A549 (cell line): Measurements from ENCODE around the gene ZIC4. TPM values are rescaled to one million over a fixed set of nuclear protein-coding genes. Genes with fewer than 3 reads are reported as not detected.

Experiments used
- ATAC-seq, 2 experiments: fragments of 200-7000 bp in 1 of 2; fragments of >200 bp in 1 of 2; cut with Nextera tagmentation in 1 of 2; cut with Tn5 transposase in 1 of 2; 3 replicates each; pipeline versions ENCODE4 v1.8.0 to v1.9.1; 2018 to 2020; ENCODE audit warnings: mild to moderate bottlenecking in 1 of 2, moderate library complexity in 1 of 2
- CTCF ChIA-PET: fragments of 300-600 bp; sonication (Branson Sonifier 250); formaldehyde crosslinking; extraction: SDS; loops from one replicate; lab custom pipeline; 2021; ENCODE audit warnings: antibody characterized with exemption, inconsistent platforms; lab: Yijun Ruan, JAX
- POLR2A ChIA-PET: fragments of 350-600 bp; formaldehyde crosslinking; extraction: SDS; loops from one replicate; lab custom pipeline; 2021; ENCODE audit warnings: antibody characterized with exemption, inconsistent platforms; lab: Yijun Ruan, JAX
- DNase-seq, 2 experiments: peaks; one replicate each; pipeline versions ENCODE4 v3.0.0 to v3.0.0-alpha.2; 2011 to 2016; ENCODE audit warnings: low read depth in 1 of 2, low spot score in 1 of 2
- FAIRE-seq: peaks from 2 replicates; lab custom pipeline; 2011; peaks lifted over from hg19 to GRCh38; lab: Jason Lieb, UNC
- H3K27ac ChIP-seq, 2 experiments: fragments of >200 bp; sonication (Bioruptor Twin); formaldehyde crosslinking; 3 replicates each; pipeline ENCODE4 v1.5.1; 2016 to 2017
- H3K4me1 ChIP-seq: fragments of >200 bp; sonication (Bioruptor Twin); formaldehyde crosslinking; 3 replicates; pipeline ENCODE4 v1.6.1; 2016
- H3K4me2 ChIP-seq: fragments of >200 bp; sonication (Bioruptor Twin); formaldehyde crosslinking; 3 replicates; pipeline ENCODE4 v1.6.1; 2016
- H3K4me3 ChIP-seq: fragments of >200 bp; sonication (Bioruptor Twin); formaldehyde crosslinking; 3 replicates; pipeline ENCODE4 v1.5.1; 2016
- H3K9me3 ChIP-seq: fragments of >200 bp; sonication (Bioruptor Twin); formaldehyde crosslinking; 3 replicates; pipeline ENCODE4 v1.6.1; 2016
- BHLHE40 ChIP-seq: IDR thresholded peaks from 2 replicates; pipeline ENCODE4 v1.6.1; 2012; ENCODE audit warnings: low read depth, low read length, inconsistent platforms
- CBX2 ChIP-seq: fragments of 200-600 bp; sonication (generic); IDR thresholded peaks from 2 replicates; pipeline ENCODE4 v1.6.1; 2016; ENCODE audit warnings: low read depth, mild to moderate bottlenecking, borderline replicate concordance
- EHF ChIP-seq: fragments of 250-450 bp; sonication (Bioruptor Pico); IDR thresholded peaks from 2 replicates; pipeline ENCODE4 v1.5.0; 2020; ENCODE audit warnings: mild to moderate bottlenecking
- EHMT2 ChIP-seq: fragments of 200-600 bp; sonication (generic); IDR thresholded peaks from 2 replicates; pipeline ENCODE4 v1.6.1; 2016; ENCODE audit warnings: antibody characterized with exemption, low read depth, mild to moderate bottlenecking, moderate library complexity
- FOXS1 ChIP-seq: fragments of 250-450 bp; sonication (Bioruptor Pico); IDR thresholded peaks from 2 replicates; pipeline ENCODE4 v1.5.0; 2020; ENCODE audit warnings: mild to moderate bottlenecking, moderate library complexity
- GATA3 ChIP-seq: IDR thresholded peaks from 2 replicates; pipeline ENCODE4 v1.6.1; 2012; ENCODE audit warnings: borderline replicate concordance
- HEYL ChIP-seq: fragments of 250-450 bp; sonication (Bioruptor Pico); IDR thresholded peaks from 2 replicates; pipeline ENCODE4 v1.8.0; 2021; ENCODE audit warnings: mild to moderate bottlenecking, moderate library complexity
- HOXA7 ChIP-seq: fragments of 250-450 bp; sonication (Bioruptor Pico); IDR thresholded peaks from 2 replicates; pipeline ENCODE4 v1.5.0; 2020; ENCODE audit warnings: mild to moderate bottlenecking, moderate library complexity
- HOXB13 ChIP-seq: fragments of 250-450 bp; sonication (Bioruptor Pico); IDR thresholded peaks from 2 replicates; pipeline ENCODE4 v1.5.0; 2020; ENCODE audit warnings: low read depth, mild to moderate bottlenecking, moderate library complexity
- JUNB ChIP-seq: fragments of >200 bp; sonication (Bioruptor Twin); formaldehyde crosslinking; IDR thresholded peaks from 2 replicates; pipeline ENCODE4 v1.6.1; 2016
- NFE2L2 ChIP-seq: fragments of 150-350 bp; conservative IDR thresholded peaks from 2 replicates; pipeline ENCODE4 v1.6.1; 2014; ENCODE audit warnings: low read length
- POLR2A ChIP-seq: IDR thresholded peaks from 2 replicates; pipeline ENCODE4 v1.6.1; 2012; ENCODE audit warnings: mild to moderate bottlenecking, low read length
- POLR2AphosphoS2 ChIP-seq: conservative IDR thresholded peaks from 2 replicates; pipeline ENCODE4 v1.6.1; 2012; ENCODE audit warnings: low read length, improper control_type of control experiment, inconsistent platforms
- RFX5 ChIP-seq: fragments of 450-650 bp; IDR thresholded peaks from 2 replicates; pipeline ENCODE4 v1.7.1; 2014; ENCODE audit warnings: antibody characterized with exemption, mild to moderate bottlenecking, moderate library complexity
- RNF2 ChIP-seq: fragments of 200-600 bp; sonication (generic); IDR thresholded peaks from 2 replicates; pipeline ENCODE4 v1.6.1; 2016; ENCODE audit warnings: low read depth, mild to moderate bottlenecking, antibody characterized with exemption, moderate library complexity, borderline replicate concordance
- TFCP2L1 ChIP-seq: fragments of 250-450 bp; sonication (Bioruptor Pico); IDR thresholded peaks from 2 replicates; pipeline ENCODE4 v1.5.0; 2021; ENCODE audit warnings: mild to moderate bottlenecking
- TP53 ChIP-seq: fragments of 250-450 bp; sonication (Bioruptor Pico); IDR thresholded peaks from 2 replicates; pipeline ENCODE4 v1.5.0; 2021; ENCODE audit warnings: mild to moderate bottlenecking, moderate library complexity
- ZFP36 ChIP-seq: fragments of 450-650 bp; IDR thresholded peaks from 2 replicates; pipeline ENCODE4 v1.6.1; 2014; ENCODE audit warnings: borderline replicate concordance; ENCODE audit not compliant: partially characterized antibody
- ZSCAN20 ChIP-seq: fragments of 250-450 bp; sonication (Bioruptor Pico); IDR thresholded peaks from 2 replicates; pipeline ENCODE4 v1.8.0; 2022; ENCODE audit warnings: mild to moderate bottlenecking, moderate library complexity
- WGBS: methylation state at CpG from one replicate; pipeline ENCODE4 v1.1.6; 2017; ENCODE audit errors: missing lambda C conversion rate; 5-methylcytosine and 5-hydroxymethylcytosine counted together
- polyA plus RNA-seq, 4 experiments: library from polyadenylated mRNA; depleted of rRNA in 3 of 4; stranded (reverse); fragments of >200 nt; fragmentation: RNase III in 1 of 4; extraction: RNeasy Plus Mini Kit Qiagen cat#74134 plus additional on column Dnase treatment in 1 of 4; gene quantifications; 2 replicates in 3 of 4; 3 replicates in 1 of 4; pipeline ENCODE4 v1.2.3, GENCODE V29; 2011 to 2017
- TF ChIP-seq, protein P1 (sequence below): IDR thresholded peaks from 2 replicates; pipeline ENCODE4 v1.6.1; 2012; ENCODE audit warnings: low read depth, borderline replicate concordance
- TF ChIP-seq, protein P2 (sequence below): fragments of >200 bp; sonication (Bioruptor Twin); formaldehyde crosslinking; IDR thresholded peaks from 3 replicates; pipeline ENCODE4 v1.5.1; 2016
- TF ChIP-seq, protein P3 (sequence below): fragments of 200-600 bp; sonication (generic); IDR thresholded peaks from 2 replicates; pipeline ENCODE4 v1.6.1; 2016; ENCODE audit warnings: antibody characterized with exemption, mild to moderate bottlenecking, moderate library complexity

The ZIC4 gene
- polyA plus RNA-seq, 2 of the 4 experiments (the other 2 are of a cell fraction): not detected

DNA sequence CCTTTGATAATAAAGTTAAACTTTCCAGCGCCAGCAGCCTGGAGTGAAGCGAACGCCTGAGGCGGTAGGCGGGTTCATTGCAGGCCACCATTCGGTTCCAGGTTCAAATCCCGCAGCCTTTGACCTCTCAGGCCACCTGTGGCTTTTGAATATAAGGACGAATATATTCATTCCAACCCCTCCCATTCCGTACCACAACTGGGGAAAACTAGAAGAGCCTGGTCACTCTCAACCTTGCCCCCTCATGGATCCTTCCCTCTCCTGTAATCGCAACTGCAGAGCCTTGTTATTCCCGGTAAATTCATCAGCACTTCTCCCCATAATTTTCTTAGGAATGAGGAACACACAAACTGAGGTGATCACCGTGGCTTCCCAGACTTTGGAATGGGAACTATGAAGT, 35.2 kb downstream of the ZIC4 start (continued):
- TF ChIP-seq RNF2: no peak
- no peak for TF ChIP-seq CBX2
- TF ChIP-seq HOXA7 (CRISPR knock-in tag): no peak
- no peak for TF ChIP-seq RFX5
- no peak for TF ChIP-seq ZSCAN20 (CRISPR knock-in tag)
- no peak for TF ChIP-seq HOXB13 (CRISPR knock-in tag)

DNA sequence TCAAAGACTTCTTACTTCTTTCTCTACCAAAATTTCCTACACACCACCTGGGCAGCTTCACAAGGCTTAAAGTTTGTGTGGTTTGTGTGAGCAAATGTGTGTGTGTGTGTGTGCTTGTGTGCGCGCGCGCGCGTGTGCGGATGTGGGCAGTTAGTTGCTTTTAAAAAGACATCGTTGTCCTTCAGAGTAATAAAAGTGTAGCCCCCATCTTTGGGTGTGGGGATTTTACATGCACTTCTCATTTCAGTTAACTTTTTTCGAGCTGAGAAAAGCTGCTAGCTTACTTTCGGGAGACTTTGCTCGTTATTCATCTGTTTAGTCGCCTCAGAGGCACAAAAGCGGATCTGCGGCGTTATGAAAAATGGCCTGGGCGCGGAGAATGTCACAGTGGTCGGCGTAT, 36.0 kb downstream of the ZIC4 start:
- Histone ChIP-seq H3K4me2 (no peak overlapping the region), H3K9me3 (0 out of 3 replicates have a peak, but pooled peaks cover 4% of the 10 kb centered on the region), H3K4me1 (no peaks in the 10 kb centered on the region), H3K27ac (no peak overlapping the region), H3K4me3 (no peak overlapping the region)
- ATAC-seq: no peak
- FAIRE-seq: no peak
- TF ChIP-seq, protein P1, sequence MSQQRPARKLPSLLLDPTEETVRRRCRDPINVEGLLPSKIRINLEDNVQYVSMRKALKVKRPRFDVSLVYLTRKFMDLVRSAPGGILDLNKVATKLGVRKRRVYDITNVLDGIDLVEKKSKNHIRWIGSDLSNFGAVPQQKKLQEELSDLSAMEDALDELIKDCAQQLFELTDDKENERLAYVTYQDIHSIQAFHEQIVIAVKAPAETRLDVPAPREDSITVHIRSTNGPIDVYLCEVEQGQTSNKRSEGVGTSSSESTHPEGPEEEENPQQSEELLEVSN: no peak
- TF ChIP-seq, protein P2, sequence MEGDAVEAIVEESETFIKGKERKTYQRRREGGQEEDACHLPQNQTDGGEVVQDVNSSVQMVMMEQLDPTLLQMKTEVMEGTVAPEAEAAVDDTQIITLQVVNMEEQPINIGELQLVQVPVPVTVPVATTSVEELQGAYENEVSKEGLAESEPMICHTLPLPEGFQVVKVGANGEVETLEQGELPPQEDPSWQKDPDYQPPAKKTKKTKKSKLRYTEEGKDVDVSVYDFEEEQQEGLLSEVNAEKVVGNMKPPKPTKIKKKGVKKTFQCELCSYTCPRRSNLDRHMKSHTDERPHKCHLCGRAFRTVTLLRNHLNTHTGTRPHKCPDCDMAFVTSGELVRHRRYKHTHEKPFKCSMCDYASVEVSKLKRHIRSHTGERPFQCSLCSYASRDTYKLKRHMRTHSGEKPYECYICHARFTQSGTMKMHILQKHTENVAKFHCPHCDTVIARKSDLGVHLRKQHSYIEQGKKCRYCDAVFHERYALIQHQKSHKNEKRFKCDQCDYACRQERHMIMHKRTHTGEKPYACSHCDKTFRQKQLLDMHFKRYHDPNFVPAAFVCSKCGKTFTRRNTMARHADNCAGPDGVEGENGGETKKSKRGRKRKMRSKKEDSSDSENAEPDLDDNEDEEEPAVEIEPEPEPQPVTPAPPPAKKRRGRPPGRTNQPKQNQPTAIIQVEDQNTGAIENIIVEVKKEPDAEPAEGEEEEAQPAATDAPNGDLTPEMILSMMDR: no peak
- TF ChIP-seq RNF2: no peak
- TF ChIP-seq GATA3: no peak
- no peak for TF ChIP-seq POLR2AphosphoS2
- TF ChIP-seq POLR2A: no peak
- no peak for TF ChIP-seq BHLHE40
- no peak for TF ChIP-seq NFE2L2
- no peak for TF ChIP-seq HEYL (CRISPR knock-in tag)
- TF ChIP-seq EHF (CRISPR knock-in tag): no peak
- TF ChIP-seq FOXS1 (CRISPR knock-in tag): no peak
- no peak for TF ChIP-seq JUNB
- no peak for TF ChIP-seq TP53 (CRISPR knock-in tag)
- TF ChIP-seq ZFP36: no peak
- TF ChIP-seq ZSCAN20 (CRISPR knock-in tag): no peak
- TF ChIP-seq EHMT2: no peak
- no peak for TF ChIP-seq HOXB13 (CRISPR knock-in tag)
- no peak for TF ChIP-seq TFCP2L1 (CRISPR knock-in tag)
- TF ChIP-seq, protein P3, sequence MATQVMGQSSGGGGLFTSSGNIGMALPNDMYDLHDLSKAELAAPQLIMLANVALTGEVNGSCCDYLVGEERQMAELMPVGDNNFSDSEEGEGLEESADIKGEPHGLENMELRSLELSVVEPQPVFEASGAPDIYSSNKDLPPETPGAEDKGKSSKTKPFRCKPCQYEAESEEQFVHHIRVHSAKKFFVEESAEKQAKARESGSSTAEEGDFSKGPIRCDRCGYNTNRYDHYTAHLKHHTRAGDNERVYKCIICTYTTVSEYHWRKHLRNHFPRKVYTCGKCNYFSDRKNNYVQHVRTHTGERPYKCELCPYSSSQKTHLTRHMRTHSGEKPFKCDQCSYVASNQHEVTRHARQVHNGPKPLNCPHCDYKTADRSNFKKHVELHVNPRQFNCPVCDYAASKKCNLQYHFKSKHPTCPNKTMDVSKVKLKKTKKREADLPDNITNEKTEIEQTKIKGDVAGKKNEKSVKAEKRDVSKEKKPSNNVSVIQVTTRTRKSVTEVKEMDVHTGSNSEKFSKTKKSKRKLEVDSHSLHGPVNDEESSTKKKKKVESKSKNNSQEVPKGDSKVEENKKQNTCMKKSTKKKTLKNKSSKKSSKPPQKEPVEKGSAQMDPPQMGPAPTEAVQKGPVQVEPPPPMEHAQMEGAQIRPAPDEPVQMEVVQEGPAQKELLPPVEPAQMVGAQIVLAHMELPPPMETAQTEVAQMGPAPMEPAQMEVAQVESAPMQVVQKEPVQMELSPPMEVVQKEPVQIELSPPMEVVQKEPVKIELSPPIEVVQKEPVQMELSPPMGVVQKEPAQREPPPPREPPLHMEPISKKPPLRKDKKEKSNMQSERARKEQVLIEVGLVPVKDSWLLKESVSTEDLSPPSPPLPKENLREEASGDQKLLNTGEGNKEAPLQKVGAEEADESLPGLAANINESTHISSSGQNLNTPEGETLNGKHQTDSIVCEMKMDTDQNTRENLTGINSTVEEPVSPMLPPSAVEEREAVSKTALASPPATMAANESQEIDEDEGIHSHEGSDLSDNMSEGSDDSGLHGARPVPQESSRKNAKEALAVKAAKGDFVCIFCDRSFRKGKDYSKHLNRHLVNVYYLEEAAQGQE: no peak
- ChIA-PET POLR2A (no interaction called here), CTCF (interaction anchor here (0.5 kb wide), 1 partner anchor 360 kb away, joined by 3 read pairs; no protein-coding TSS in a partner anchor)
- no peak for DNase-seq
- 64% methylated on average over 19 of the region's 19 CpGs for WGBS
